Panc1 (cell line): Measurements from ENCODE around the gene METTL1. TPM values are rescaled to one million over a fixed set of nuclear protein-coding genes. Genes with fewer than 3 reads are reported as not detected.

Source experiments
- ATAC-seq: fragments of 200-7000 bp; cut with Tn5 transposase; 2 replicates; pipeline ENCODE4 v1.9.1; 2020; ENCODE audit warnings: mild to moderate bottlenecking, moderate library complexity
- BruUV-seq: library from RNA; stranded (reverse); fragments of 400-500 nt; replicated peaks from 2 replicates; lab custom pipeline; 2021; lab: Mats Ljungman, UMichigan
- CTCF ChIA-PET: fragments of 300-600 bp; sonication (Branson Sonifier 250); formaldehyde crosslinking; loops from one replicate; lab custom pipeline; 2022; ENCODE audit warnings: antibody characterized with exemption; lab: Charles Lee
- POLR2A ChIA-PET: fragments of 300-600 bp; sonication (Branson Sonifier 250); formaldehyde crosslinking; loops from one replicate; lab custom pipeline; 2022; ENCODE audit warnings: antibody characterized with exemption; lab: Charles Lee
- DNase-seq: peaks from one replicate; pipeline ENCODE4 v3.0.0-alpha.2; 2010; ENCODE audit warnings: low read depth, low spot score
- H3K27ac ChIP-seq: 2 replicates; pipeline ENCODE4 v1.5.1; 2011; ENCODE audit warnings: mild to moderate bottlenecking, low read length, inconsistent platforms
- H3K27me3 ChIP-seq: fragments of 200-500 bp; sonication (Bioruptor generic); 2 replicates; pipeline ENCODE4 v1.6.0; 2014; ENCODE audit warnings: low read length, inconsistent platforms; ENCODE audit not compliant: control insufficient read depth, insufficient read depth
- H3K36me3 ChIP-seq: fragments of 200-500 bp; sonication (Bioruptor generic); 2 replicates; pipeline ENCODE4 v1.5.1; 2014; ENCODE audit warnings: inconsistent platforms, mild to moderate bottlenecking, low read length, moderate library complexity; ENCODE audit not compliant: control insufficient read depth, insufficient read depth
- H3K4me1 ChIP-seq: 2 replicates; pipeline ENCODE4 v1.5.1; 2011; ENCODE audit warnings: inconsistent platforms, mild to moderate bottlenecking, low read length, moderate library complexity; ENCODE audit not compliant: control insufficient read depth, insufficient read depth
- H3K4me3 ChIP-seq, 2 experiments: 2 replicates each; pipeline ENCODE4 v1.5.1; 2011 to 2012; ENCODE audit warnings: low read depth in 2 of 2, low read length in 2 of 2, mild to moderate bottlenecking in 2 of 2, inconsistent platforms in 1 of 2, moderate library complexity in 1 of 2
- H3K9me3 ChIP-seq: fragments of 200-500 bp; sonication (Bioruptor generic); 2 replicates; pipeline ENCODE4 v1.5.1; 2014; ENCODE audit warnings: low read depth, mild to moderate bottlenecking, inconsistent platforms, low read length, moderate library complexity; ENCODE audit not compliant: control insufficient read depth, insufficient read depth
- POLR2AphosphoS5 ChIP-seq: IDR thresholded peaks from 2 replicates; pipeline ENCODE4 v1.6.1; 2012; ENCODE audit warnings: mild to moderate bottlenecking, low read depth, low read length, moderate library complexity
- SIN3A ChIP-seq: IDR thresholded peaks from 2 replicates; pipeline ENCODE4 v1.6.1; 2012; ENCODE audit warnings: low read depth, mild to moderate bottlenecking, low read length, moderate library complexity, borderline replicate concordance; ENCODE audit not compliant: insufficient read depth
- TCF7L2 ChIP-seq: IDR thresholded peaks from 2 replicates; pipeline ENCODE4 v1.6.1; 2011; ENCODE audit warnings: mild to moderate bottlenecking, low read depth, low read length, inconsistent platforms
- in situ Hi-C: cut with HindIII; loops from 2 replicates; pipeline ENCODE4 v1.10.0; 2016; ENCODE audit warnings: low sequenced_read_pairs, low pct_unique_long_range_greater_than_20kb
- intact Hi-C: fragments of 100-400 bp; cut with micrococcal nuclease; formaldehyde crosslinking; loops from one replicate; pipeline ENCODE4 v1.10.0; 2022; ENCODE audit not compliant: unreplicated experiment
- total RNA-seq: library from RNA; stranded (reverse); gene quantifications from one replicate; pipeline ENCODE4 v1.2.1, GENCODE V29; 2021; ENCODE audit not compliant: unreplicated experiment
- TF ChIP-seq, protein P1 (sequence below), 2 experiments: IDR thresholded peaks; 2 replicates each; pipeline ENCODE4 v1.6.1; 2011 to 2012; ENCODE audit warnings: low read depth in 2 of 2, control low read depth in 1 of 2, low read length in 1 of 2, mild to moderate bottlenecking in 1 of 2, moderate library complexity in 1 of 2; ENCODE audit not compliant: insufficient read depth in 1 of 2
- TF ChIP-seq, protein P2 (sequence below): fragments of 450-650 bp; IDR thresholded peaks from 2 replicates; pipeline ENCODE4 v1.5.1; 2017; ENCODE audit warnings: mild to moderate bottlenecking

The METTL1 gene
- total RNA-seq, 1 experiment from 2014 or later: 46.5 TPM

DNA sequence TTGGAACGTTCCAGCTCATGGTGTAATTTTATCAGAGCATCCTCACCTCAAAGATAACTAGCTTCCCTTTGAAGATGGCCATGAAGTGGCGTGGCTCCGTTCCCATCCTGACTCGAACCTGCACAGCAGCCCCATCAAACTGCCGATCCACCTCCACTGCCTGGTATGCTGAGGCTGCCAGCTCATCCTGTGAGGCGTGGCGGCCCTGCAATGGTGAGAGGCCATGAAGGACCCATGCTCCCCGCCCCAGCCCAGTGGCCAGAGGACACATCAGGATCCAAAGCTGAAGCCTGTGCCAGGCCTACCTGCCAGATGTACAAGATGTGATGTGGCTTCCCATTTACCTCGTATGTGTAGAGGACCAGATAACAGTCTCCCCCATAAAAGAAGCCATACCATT is 35.4 kb upstream of the METTL1 start:
- Histone ChIP-seq H3K9me3 (no peaks in the 10 kb centered on the region), H3K4me1 (no peaks in the 10 kb centered on the region), H3K27ac (no peak overlapping the region), H3K27me3 (no peaks in the 10 kb centered on the region), H3K4me3 (no peak overlapping the region), H3K36me3 (no peaks in the 10 kb centered on the region)
- intact Hi-C loops (no loop called here), in situ Hi-C loops (no loop called here)
- no peak for DNase-seq
- POLR2A ChIA-PET: interaction anchor here (0.6 to 1.2 kb wide), 2 partner anchors 10 to 11 kb away, joined by 3 read pairs; no protein-coding TSS in a partner anchor
- CTCF ChIA-PET: no interaction called here
- TF ChIP-seq, protein P1, sequence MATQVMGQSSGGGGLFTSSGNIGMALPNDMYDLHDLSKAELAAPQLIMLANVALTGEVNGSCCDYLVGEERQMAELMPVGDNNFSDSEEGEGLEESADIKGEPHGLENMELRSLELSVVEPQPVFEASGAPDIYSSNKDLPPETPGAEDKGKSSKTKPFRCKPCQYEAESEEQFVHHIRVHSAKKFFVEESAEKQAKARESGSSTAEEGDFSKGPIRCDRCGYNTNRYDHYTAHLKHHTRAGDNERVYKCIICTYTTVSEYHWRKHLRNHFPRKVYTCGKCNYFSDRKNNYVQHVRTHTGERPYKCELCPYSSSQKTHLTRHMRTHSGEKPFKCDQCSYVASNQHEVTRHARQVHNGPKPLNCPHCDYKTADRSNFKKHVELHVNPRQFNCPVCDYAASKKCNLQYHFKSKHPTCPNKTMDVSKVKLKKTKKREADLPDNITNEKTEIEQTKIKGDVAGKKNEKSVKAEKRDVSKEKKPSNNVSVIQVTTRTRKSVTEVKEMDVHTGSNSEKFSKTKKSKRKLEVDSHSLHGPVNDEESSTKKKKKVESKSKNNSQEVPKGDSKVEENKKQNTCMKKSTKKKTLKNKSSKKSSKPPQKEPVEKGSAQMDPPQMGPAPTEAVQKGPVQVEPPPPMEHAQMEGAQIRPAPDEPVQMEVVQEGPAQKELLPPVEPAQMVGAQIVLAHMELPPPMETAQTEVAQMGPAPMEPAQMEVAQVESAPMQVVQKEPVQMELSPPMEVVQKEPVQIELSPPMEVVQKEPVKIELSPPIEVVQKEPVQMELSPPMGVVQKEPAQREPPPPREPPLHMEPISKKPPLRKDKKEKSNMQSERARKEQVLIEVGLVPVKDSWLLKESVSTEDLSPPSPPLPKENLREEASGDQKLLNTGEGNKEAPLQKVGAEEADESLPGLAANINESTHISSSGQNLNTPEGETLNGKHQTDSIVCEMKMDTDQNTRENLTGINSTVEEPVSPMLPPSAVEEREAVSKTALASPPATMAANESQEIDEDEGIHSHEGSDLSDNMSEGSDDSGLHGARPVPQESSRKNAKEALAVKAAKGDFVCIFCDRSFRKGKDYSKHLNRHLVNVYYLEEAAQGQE (IDR thresholded peaks at IDR 0.05; ENCODE audit: insufficient read depth in 1 of 2, low read depth in 2 of 2, low read length in 1 of 2): no peak
- TF ChIP-seq TCF7L2 (no peak), POLR2AphosphoS5 (no peak), SIN3A (no peak)
- TF ChIP-seq, protein P2, sequence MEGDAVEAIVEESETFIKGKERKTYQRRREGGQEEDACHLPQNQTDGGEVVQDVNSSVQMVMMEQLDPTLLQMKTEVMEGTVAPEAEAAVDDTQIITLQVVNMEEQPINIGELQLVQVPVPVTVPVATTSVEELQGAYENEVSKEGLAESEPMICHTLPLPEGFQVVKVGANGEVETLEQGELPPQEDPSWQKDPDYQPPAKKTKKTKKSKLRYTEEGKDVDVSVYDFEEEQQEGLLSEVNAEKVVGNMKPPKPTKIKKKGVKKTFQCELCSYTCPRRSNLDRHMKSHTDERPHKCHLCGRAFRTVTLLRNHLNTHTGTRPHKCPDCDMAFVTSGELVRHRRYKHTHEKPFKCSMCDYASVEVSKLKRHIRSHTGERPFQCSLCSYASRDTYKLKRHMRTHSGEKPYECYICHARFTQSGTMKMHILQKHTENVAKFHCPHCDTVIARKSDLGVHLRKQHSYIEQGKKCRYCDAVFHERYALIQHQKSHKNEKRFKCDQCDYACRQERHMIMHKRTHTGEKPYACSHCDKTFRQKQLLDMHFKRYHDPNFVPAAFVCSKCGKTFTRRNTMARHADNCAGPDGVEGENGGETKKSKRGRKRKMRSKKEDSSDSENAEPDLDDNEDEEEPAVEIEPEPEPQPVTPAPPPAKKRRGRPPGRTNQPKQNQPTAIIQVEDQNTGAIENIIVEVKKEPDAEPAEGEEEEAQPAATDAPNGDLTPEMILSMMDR: no peak
- ATAC-seq: no peak
- no TSS peak for BruUV-seq

DNA sequence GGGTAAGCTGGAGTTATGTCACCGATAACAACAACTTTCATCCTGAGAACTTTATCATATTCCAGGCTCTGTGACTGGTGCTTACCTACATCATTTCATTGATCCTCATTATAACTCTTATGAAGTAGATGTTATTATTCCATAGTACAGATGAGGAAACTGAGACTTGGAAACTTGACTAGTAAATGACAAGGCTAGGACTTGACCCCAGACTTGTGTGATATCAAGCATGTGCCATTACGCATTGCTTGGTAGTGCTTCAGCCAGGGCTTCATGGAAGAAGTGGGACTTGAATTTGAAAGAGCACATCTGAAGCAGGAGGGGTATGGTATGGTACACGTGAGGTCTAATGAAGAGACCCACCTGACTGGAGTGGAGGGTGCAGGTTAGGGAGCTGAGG is 34.8 kb upstream of the METTL1 start:
- Histone ChIP-seq H3K4me1 (no peaks in the 10 kb centered on the region), H3K4me3 (no peak overlapping the region), H3K9me3 (no peaks in the 10 kb centered on the region), H3K27ac (no peak overlapping the region), H3K27me3 (no peaks in the 10 kb centered on the region), H3K36me3 (no peaks in the 10 kb centered on the region)
- ChIA-PET CTCF (no interaction called here), POLR2A (interaction anchor here (1.2 kb wide), 1 partner anchor 11 kb away, joined by 3 read pairs; no protein-coding TSS in a partner anchor)
- DNase-seq (no peak), ATAC-seq (no peak)
- TF ChIP-seq POLR2AphosphoS5: no peak
- TF ChIP-seq, protein P1 (IDR thresholded peaks at IDR 0.05; ENCODE audit: insufficient read depth in 1 of 2, low read depth in 2 of 2, low read length in 1 of 2): no peak
- TF ChIP-seq TCF7L2: no peak
- TF ChIP-seq SIN3A: no peak
- TF ChIP-seq, protein P2: no peak
- BruUV-seq: no TSS peak
- intact Hi-C loops: no loop called here
- in situ Hi-C loops: no loop called here
